Astrocyte (in vitro differentiated cells and primary cell): Measurements from ENCODE around the gene HIPK2. TPM values are rescaled to one million over a fixed set of nuclear protein-coding genes. Genes with fewer than 3 reads are reported as not detected.

Source experiments
- DNase-seq: peaks from one replicate; pipeline ENCODE4 v3.0.0-alpha.2; 2010; ENCODE audit warnings: low read depth
- FAIRE-seq: peaks from 2 replicates; lab custom pipeline; 2011; peaks lifted over from hg19 to GRCh38; lab: Jason Lieb, UNC
- H2AFZ ChIP-seq: 2 replicates; pipeline ENCODE4 v1.6.0; 2012; ENCODE audit warnings: low read depth, low read length, inconsistent platforms
- H3K27ac ChIP-seq: 2 replicates; pipeline ENCODE4 v1.5.1; 2011; ENCODE audit warnings: low read depth, low read length, inconsistent platforms
- H3K27me3 ChIP-seq: 2 replicates; pipeline ENCODE4 v1.6.0; 2011; ENCODE audit warnings: low read length, inconsistent platforms; ENCODE audit not compliant: insufficient read depth
- H3K36me3 ChIP-seq: 2 replicates; pipeline ENCODE4 v1.5.1; 2011; ENCODE audit warnings: low read length, inconsistent platforms; ENCODE audit not compliant: insufficient read depth
- H3K4me1 ChIP-seq: 2 replicates; pipeline ENCODE4 v1.5.1; 2011; ENCODE audit warnings: low read length, inconsistent platforms; ENCODE audit not compliant: insufficient read depth
- H3K4me2 ChIP-seq: 2 replicates; pipeline ENCODE4 v1.6.0; 2012; ENCODE audit warnings: low read length, inconsistent platforms
- H3K4me3 ChIP-seq: 2 replicates; pipeline ENCODE4 v1.5.1; 2011; ENCODE audit warnings: low read depth, mild to moderate bottlenecking, low read length, inconsistent platforms; ENCODE audit not compliant: insufficient read depth
- H3K79me2 ChIP-seq: 2 replicates; pipeline ENCODE4 v1.6.0; 2012; ENCODE audit warnings: mild to moderate bottlenecking, low read length, inconsistent platforms; ENCODE audit not compliant: insufficient read depth
- H3K9ac ChIP-seq: 2 replicates; pipeline ENCODE4 v1.6.0; 2012; ENCODE audit warnings: mild to moderate bottlenecking, low read length, inconsistent platforms
- H3K9me3 ChIP-seq: 2 replicates; pipeline ENCODE4 v1.5.1; 2012; ENCODE audit warnings: low read depth, mild to moderate bottlenecking, low read length, inconsistent platforms; ENCODE audit not compliant: insufficient read depth
- H4K20me1 ChIP-seq: 2 replicates; pipeline ENCODE4 v1.6.0; 2012; ENCODE audit warnings: low read length, inconsistent platforms; ENCODE audit not compliant: insufficient read depth
- H3K27ac Mint-ChIP-seq: one replicate; pipeline ENCODE4 v1.8.0; 2021; ENCODE audit warnings: mild to moderate bottlenecking, mixed read lengths; ENCODE audit not compliant: unreplicated experiment
- H3K27me3 Mint-ChIP-seq: one replicate; pipeline ENCODE4 v1.8.0; 2021; ENCODE audit warnings: low read depth, mixed read lengths; ENCODE audit not compliant: unreplicated experiment
- H3K36me3 Mint-ChIP-seq: one replicate; pipeline ENCODE4 v1.8.0; 2021; ENCODE audit warnings: low read depth, mixed read lengths; ENCODE audit not compliant: unreplicated experiment
- H3K4me1 Mint-ChIP-seq: one replicate; pipeline ENCODE4 v1.8.0; 2021; ENCODE audit warnings: low read depth, mixed read lengths; ENCODE audit not compliant: unreplicated experiment
- H3K4me3 Mint-ChIP-seq: one replicate; pipeline ENCODE4 v1.8.0; 2021; ENCODE audit warnings: mild to moderate bottlenecking, moderate library complexity, mixed read lengths; ENCODE audit not compliant: unreplicated experiment
- H3K9me3 Mint-ChIP-seq: one replicate; pipeline ENCODE4 v1.8.0; 2021; ENCODE audit warnings: mild to moderate bottlenecking, mixed read lengths; ENCODE audit not compliant: unreplicated experiment
- EZH2 ChIP-seq: IDR thresholded peaks from 2 replicates; pipeline ENCODE4 v1.6.1; 2012; ENCODE audit warnings: mild to moderate bottlenecking, low read length, inconsistent platforms; ENCODE audit not compliant: insufficient read depth
- total RNA-seq: library from RNA; stranded (reverse); gene quantifications from 2 replicates; pipeline ENCODE4 v1.2.1, GENCODE V29; 2021
- TF ChIP-seq, protein P1 (sequence below): IDR thresholded peaks from 2 replicates; pipeline ENCODE4 v1.5.1; 2011; ENCODE audit warnings: low read depth, mild to moderate bottlenecking, inconsistent platforms, low read length, moderate library complexity; ENCODE audit not compliant: insufficient read depth

Gene HIPK2
- total RNA-seq, 1 donor from 2014 or later = 35.8 TPM

DNA sequence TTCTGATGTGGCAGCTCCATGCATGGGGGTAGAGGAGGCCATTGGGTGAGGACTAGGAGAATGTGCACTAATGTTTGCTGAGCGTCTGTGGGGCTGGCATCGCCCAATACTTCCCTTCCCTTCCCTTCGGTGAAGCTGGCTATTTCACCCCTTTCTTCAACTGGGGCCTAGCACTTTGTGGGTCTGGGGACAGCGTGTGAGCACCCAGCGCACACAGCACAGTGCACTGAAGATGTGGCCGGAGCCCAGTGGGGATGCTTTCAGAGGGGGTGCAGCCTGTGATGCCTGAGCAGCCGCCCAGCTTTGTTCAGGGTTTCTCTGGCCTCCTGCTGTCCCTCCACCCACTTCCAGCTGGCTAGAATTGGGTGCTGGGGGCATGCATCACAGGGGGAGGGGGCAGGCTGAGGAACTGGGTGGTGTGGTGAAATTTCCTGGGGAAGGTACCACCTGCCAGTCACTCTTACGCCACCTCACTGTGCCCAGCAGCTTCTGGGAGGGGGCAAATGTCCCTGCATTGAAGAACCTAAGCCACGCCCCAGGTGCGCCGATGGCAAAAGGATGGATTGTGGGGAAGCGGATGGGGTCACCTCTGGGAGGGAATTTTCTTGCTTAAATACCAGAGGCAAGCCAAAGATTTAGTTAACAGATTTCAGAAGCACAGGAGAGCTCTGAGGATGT, 208.8 kb downstream of the HIPK2 start:
- Histone ChIP-seq H3K27ac (no peak overlapping the region), H3K36me3 (peaks cover 5% of the 10 kb centered on the region), H4K20me1 (peaks cover 8% of the 10 kb centered on the region), H3K9ac (no peak overlapping the region), H3K79me2 (no peaks in the 10 kb centered on the region), H3K4me1 (no peaks in the 10 kb centered on the region), H2AFZ (no peak overlapping the region), H3K27me3 (no peaks in the 10 kb centered on the region), H3K9me3 (no peaks in the 10 kb centered on the region), H3K4me3 (no peak overlapping the region), H3K4me2 (no peak overlapping the region)
- Mint-ChIP-seq H3K27me3 (peaks cover 2% of the 10 kb centered on the region), H3K9me3 (peaks cover 3% of the 10 kb centered on the region), H3K4me1 (no peaks in the 10 kb centered on the region), H3K27ac (no peak overlapping the region), H3K4me3 (no peak overlapping the region), H3K36me3 (peaks cover 12% of the 10 kb centered on the region)
- no peak for FAIRE-seq
- TF ChIP-seq EZH2 = no peak
- TF ChIP-seq, protein P1, sequence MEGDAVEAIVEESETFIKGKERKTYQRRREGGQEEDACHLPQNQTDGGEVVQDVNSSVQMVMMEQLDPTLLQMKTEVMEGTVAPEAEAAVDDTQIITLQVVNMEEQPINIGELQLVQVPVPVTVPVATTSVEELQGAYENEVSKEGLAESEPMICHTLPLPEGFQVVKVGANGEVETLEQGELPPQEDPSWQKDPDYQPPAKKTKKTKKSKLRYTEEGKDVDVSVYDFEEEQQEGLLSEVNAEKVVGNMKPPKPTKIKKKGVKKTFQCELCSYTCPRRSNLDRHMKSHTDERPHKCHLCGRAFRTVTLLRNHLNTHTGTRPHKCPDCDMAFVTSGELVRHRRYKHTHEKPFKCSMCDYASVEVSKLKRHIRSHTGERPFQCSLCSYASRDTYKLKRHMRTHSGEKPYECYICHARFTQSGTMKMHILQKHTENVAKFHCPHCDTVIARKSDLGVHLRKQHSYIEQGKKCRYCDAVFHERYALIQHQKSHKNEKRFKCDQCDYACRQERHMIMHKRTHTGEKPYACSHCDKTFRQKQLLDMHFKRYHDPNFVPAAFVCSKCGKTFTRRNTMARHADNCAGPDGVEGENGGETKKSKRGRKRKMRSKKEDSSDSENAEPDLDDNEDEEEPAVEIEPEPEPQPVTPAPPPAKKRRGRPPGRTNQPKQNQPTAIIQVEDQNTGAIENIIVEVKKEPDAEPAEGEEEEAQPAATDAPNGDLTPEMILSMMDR = no peak
- no peak for DNase-seq

GRCh38 chr7:139568346-139568675, 209.5 kb downstream of the HIPK2 start:
- Histone ChIP-seq H2AFZ (no peak overlapping the region), H3K79me2 (no peaks in the 10 kb centered on the region), H3K9ac (no peak overlapping the region), H3K4me1 (no peaks in the 10 kb centered on the region), H3K4me2 (no peak overlapping the region), H3K4me3 (no peak overlapping the region), H3K27ac (no peak overlapping the region), H4K20me1 (peaks cover 8% of the 10 kb centered on the region), H3K36me3 (peaks cover 5% of the 10 kb centered on the region), H3K9me3 (no peaks in the 10 kb centered on the region), H3K27me3 (no peaks in the 10 kb centered on the region)
- FAIRE-seq (no peak), DNase-seq (no peak)
- no peak overlapping the region for H3K27ac Mint-ChIP-seq
- H3K27me3 Mint-ChIP-seq = peaks cover 2% of the 10 kb centered on the region
- TF ChIP-seq, protein P1 = no peak
- TF ChIP-seq EZH2 = no peak
- H3K4me3 Mint-ChIP-seq = no peak overlapping the region
- H3K9me3 Mint-ChIP-seq = peaks cover 3% of the 10 kb centered on the region
- H3K36me3 Mint-ChIP-seq = peaks cover 12% of the 10 kb centered on the region
- H3K4me1 Mint-ChIP-seq = no peaks in the 10 kb centered on the region

GRCh38 chr7:139567647-139568345, 210.0 kb downstream of the HIPK2 start:
- no peak overlapping the region for H3K9ac ChIP-seq
- H3K27ac ChIP-seq = no peak overlapping the region
- H3K4me1 Mint-ChIP-seq = no peaks in the 10 kb centered on the region
- DNase-seq = no peak
- no peak for FAIRE-seq
- peaks cover 11% of the 10 kb centered on the region for H3K36me3 Mint-ChIP-seq
- H3K79me2 ChIP-seq = no peaks in the 10 kb centered on the region
- H3K4me1 ChIP-seq = no peaks in the 10 kb centered on the region
- peaks cover 8% of the 10 kb centered on the region for H4K20me1 ChIP-seq
- no peak overlapping the region for H3K27ac Mint-ChIP-seq
- H3K4me3 ChIP-seq = no peak overlapping the region
- H3K36me3 ChIP-seq = peaks cover 5% of the 10 kb centered on the region
- H3K4me3 Mint-ChIP-seq = no peak overlapping the region
- TF ChIP-seq, protein P1 = no peak
- TF ChIP-seq EZH2 = no peak
- H2AFZ ChIP-seq = no peak overlapping the region
- no peaks in the 10 kb centered on the region for H3K27me3 ChIP-seq
- H3K27me3 Mint-ChIP-seq = peaks cover 2% of the 10 kb centered on the region
- peaks cover 3% of the 10 kb centered on the region for H3K9me3 Mint-ChIP-seq
- no peaks in the 10 kb centered on the region for H3K9me3 ChIP-seq
- H3K4me2 ChIP-seq = no peak overlapping the region
